NCI-H226 (cell line): Measurements from ENCODE around the gene PITRM1.
"Not testable (repeated sequence)": the region's sequence is repeated elsewhere in the genome, so short reads cannot be mapped to it uniquely, and the experiment has no call there.

Source experiments
- DNase-seq: peaks from one replicate; pipeline ENCODE4 v3.0.0-alpha.2; 2015

PITRM1 gene

GRCh38 chr10:3119796-3120459 lies 52.7 kb downstream of the PITRM1 start:
- DNase-seq = no peak

- no peak for DNase-seq
These were observed 53.9 kb downstream of the PITRM1 start for GRCh38 chr10:3118641-3119091.

GRCh38 chr10:3117486-3117885 lies 55.1 kb downstream of the PITRM1 start:
- DNase-seq = no peak

GRCh38 chr10:3116508-3117100 lies 56.0 kb downstream of the PITRM1 start:
- DNase-seq = no peak

DNA sequence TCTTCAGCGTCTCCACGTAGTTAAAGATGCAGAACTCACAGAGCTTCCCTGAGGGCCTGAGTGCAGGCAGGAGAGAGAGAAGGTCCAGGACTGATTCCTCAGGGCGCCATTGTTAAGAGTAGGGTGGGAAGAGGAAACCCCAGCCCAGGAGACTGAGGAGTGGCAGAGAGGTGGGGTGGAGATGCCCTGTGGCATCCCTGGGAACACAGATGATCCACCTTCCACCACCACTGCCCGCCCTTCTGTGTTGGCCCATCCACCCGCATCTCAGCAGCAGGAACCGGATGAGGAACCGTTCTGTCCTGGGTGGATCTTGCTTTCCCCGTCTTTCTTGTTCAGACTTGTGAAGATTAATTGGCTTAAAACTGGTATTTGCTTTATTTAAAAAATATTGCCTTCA lies 56.9 kb downstream of the PITRM1 start:
- no peak for DNase-seq

DNA sequence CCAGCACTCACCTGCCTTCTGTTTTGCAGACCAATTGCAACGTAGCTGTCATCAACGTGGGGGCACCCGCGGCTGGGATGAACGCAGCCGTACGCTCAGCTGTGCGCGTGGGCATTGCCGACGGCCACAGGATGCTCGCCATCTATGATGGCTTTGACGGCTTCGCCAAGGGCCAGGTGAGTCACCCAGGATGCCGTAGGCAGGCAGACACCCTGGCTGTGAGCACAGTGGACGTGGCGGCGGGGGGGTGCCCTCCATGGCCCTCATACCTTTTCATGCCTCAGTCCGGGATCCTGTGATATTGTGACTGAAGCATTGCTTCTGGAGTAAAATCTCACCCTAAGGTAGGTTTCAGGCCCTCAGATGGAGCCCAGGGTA lies 59.2 kb downstream of the PITRM1 start:
- DNase-seq = no peak

GRCh38 chr10:3111621-3112163 lies 60.9 kb downstream of the PITRM1 start:
- DNase-seq = no peak

DNA sequence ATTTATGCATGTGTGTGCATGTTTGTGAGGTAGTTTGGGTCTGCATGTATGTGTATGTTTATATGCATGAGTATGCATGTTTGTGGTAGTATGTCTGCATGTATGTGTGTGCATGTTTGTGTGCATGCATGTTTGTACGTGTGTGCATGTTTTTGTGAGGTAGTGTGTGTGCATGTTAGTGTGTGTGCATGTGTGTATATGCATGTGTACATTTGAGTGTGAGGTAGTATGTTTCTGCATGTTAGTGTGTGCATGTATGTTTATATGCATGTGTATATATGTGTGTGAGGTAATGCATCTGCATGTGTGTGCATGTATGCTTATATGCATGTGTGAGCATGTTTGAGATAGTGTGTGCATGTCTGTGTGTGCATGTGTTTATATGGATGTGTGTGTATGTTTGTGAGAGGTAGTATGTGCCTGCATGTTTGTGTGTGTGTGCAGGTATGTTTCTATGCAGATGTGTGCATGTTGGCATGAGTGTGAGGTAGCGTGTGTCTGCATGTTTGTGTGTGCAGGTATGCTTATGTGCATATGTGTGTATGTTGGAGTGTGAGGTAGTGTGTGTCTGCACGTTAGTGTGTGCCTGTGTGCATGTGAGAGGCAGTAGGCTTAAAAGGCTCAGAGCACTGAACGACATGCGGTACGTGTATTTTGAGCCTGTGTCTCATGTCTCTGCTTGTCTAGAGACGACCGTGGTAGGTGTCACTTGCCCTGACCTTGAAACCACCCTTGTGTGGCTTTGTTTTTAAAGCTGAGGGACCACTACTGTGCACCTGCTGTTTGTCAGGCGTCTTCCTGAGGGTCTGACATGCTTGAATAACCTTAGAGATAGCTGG lies 61.6 kb downstream of the PITRM1 start:
- DNase-seq = no peak

DNA sequence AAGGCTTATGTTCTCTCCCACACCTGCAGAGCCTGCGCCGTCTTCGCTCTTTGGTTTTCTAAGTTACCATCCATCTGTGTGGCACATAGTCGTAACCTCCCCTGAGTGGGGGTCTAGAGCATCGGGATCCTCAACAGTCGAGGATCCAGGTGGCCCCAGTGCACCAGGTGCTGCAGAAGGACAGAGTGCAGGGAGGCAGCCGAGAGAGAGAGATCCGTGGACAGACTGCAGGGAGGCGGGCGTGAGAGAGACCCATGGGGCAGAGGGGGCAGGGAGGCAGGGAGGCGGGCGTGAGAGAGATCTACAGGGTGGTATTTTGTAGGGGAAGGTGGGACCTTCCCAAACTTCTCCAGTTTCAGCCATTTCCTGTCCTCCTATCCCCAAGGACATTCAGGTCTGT lies 62.9 kb downstream of the PITRM1 start:
- DNase-seq = no peak

DNA sequence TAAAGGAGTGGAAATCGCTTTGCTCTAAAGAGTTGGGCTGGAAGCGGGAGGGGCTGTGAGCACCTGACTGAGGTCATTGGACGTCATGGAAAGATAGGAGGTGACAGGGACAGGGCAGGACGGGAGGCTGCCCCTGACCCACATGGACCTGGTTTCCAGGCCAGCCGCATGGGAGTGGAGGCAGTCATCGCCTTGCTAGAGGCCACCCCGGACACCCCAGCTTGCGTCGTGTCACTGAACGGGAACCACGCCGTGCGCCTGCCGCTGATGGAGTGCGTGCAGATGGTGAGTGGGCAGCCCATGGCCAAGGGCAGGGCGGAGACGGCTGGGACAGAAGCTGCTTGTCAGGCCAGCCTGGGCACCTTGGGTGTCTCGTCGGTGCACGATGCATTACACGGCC lies 63.4 kb downstream of the PITRM1 start:
- no peak for DNase-seq

GRCh38 chr10:3108575-3109105 lies 63.9 kb downstream of the PITRM1 start:
- DNase-seq = no peak

- DNase-seq = no peak
These were observed 64.5 kb downstream of the PITRM1 start for GRCh38 chr10:3108033-3108432.

DNA sequence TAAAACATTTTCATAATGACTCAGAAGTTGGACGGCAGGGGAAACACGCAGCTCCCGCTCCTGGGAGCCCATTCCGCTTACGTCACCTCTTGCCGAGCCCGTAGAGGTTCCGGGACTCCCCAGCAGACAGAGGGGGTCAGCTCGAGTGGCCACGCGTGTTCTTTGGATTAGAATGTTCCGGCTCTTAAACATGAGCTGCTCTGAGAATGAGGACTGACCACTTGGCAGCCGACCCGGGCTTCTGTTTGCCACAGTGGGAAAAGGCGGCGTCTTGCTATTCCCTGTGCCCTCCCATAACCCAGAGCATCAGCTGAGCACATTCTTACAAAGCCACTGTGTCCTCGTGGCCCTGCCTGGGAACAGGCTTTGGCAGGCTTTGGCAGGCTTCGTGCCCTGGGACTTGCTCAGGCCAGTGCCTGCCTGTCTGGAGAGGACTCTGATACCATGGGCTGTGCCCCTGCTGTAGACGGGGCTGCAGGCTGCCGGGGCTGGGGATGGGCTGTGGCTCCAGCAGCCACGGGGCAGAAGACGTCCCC lies 65.1 kb downstream of the PITRM1 start:
- DNase-seq = peak; percentile 90

DNA sequence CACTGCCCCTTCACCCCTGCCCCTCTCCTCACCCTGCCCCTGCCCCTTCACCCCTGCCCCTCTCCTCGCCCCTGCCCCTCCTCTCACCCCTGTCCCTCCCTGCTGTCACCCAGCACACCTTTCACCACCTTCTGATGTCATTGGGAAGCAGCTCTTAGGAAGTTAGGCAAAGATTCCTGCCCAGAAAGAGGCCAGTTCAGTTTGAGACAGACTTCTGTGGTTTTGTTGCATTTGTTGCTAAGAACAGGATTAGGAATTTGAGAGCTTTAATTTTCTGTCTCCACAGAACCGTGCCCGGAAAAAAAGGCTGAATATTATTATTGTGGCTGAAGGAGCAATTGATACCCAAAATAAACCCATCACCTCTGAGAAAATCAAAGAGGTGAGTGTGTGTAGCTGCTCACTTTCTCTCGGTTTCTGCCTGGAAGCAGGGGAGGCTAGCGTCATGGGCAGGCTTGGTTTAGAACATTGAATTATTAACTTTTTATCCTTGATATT lies 65.6 kb downstream of the PITRM1 start:
- no peak for DNase-seq

GRCh38 chr10:3106328-3106727 lies 66.3 kb downstream of the PITRM1 start:
- not testable (repeated sequence) for DNase-seq

DNA sequence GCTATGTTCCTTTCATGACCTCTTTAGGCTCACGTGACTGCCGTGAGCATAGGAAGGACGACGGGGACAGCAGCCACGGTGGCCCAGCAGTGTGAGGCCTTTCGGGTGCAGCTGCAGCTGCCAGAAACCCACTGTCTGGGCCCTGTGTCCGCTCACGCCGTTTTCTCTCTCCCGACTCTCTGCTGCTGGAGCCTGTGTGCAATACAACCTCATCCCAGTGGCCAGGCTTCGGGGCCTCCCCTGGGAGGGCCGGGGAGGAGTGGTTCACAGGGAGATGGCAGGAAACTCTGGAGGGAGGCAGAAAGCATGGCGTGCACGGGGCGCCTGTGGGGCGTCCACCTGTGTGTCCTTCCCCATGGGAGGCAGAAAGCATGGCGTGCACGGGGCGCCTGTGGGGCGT lies 66.7 kb downstream of the PITRM1 start:
- no peak for DNase-seq

GRCh38 chr10:3105166-3105565 lies 67.4 kb downstream of the PITRM1 start:
- DNase-seq = no peak

DNA sequence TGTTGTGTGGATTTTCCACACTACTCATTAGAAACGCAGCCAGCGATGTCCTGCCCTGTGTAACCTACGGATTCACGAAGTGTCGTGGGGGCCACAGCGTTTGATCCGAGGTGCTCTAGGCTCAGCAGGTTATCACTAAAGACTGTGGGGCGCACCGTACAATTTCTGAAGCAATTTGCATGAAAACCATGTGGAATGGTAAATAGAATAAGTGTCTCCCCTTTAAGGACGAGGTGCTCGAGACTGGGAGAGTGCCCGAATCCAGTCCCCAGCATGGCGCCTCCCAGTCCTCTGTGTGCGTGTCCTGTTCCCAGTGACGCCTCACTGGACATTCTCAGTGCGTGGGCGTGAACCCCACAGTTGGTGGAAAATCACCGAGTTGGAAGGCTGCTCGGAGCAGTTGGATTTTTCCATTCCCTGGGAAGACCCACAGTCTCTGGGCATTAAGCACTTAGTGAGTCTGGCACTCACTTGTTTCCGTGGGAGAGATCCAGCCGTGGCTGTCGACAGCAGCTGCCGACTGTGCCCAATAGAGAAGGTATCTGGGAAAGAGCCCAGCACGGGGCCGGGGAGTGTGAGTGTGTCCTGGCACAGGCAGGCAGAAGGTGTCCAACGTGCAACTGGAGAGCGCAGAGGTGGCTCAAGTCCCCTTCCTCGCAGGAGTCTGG lies 68.2 kb downstream of the PITRM1 start:
- no peak for DNase-seq

GRCh38 chr10:3103646-3104045 lies 68.9 kb downstream of the PITRM1 start:
- no peak for DNase-seq

GRCh38 chr10:3102720-3103427 lies 69.7 kb downstream of the PITRM1 start:
- no peak for DNase-seq

- DNase-seq = no peak
These were observed 71.5 kb downstream of the PITRM1 start for GRCh38 chr10:3100856-3101640.
